H9 (cell line): ENCODE measurements around the gene CLINT1. TPM values are rescaled to one million over a fixed set of nuclear protein-coding genes. Genes with fewer than 3 reads are reported as not detected.

Source experiments
- DNase-seq: peaks from one replicate; pipeline ENCODE4 v3.0.0-alpha.2; 2017
- H2AFZ ChIP-seq: one replicate; pipeline ENCODE4 v1.6.1; 2013; ENCODE audit warnings: mild to moderate bottlenecking, low read length, control low read depth, moderate library complexity
- H2AK5ac ChIP-seq: 2 replicates; pipeline ENCODE4 v1.6.1; 2013; ENCODE audit warnings: low read length, control low read depth, mixed read lengths; ENCODE audit not compliant: insufficient read length
- H2BK120ac ChIP-seq: one replicate; pipeline ENCODE4 v1.6.1; 2013; ENCODE audit warnings: low read depth, mild to moderate bottlenecking, low read length, control low read depth, inconsistent platforms; ENCODE audit not compliant: poor library complexity, severe bottlenecking
- H2BK12ac ChIP-seq: 2 replicates; pipeline ENCODE4 v1.6.1; 2013; ENCODE audit warnings: low read length, control low read depth, mixed read lengths, low read depth; ENCODE audit not compliant: insufficient read length
- H2BK15ac ChIP-seq: 2 replicates; pipeline ENCODE4 v1.6.1; 2013; ENCODE audit warnings: low read depth, low read length, control low read depth
- H2BK20ac ChIP-seq: one replicate; pipeline ENCODE4 v1.6.1; 2013; ENCODE audit warnings: low read depth, mild to moderate bottlenecking, low read length, control low read depth, inconsistent platforms; ENCODE audit not compliant: poor library complexity, severe bottlenecking
- H2BK5ac ChIP-seq: 2 replicates; pipeline ENCODE4 v1.6.1; 2013; ENCODE audit warnings: low read length, control low read depth, mixed read lengths; ENCODE audit not compliant: insufficient read length
- H3K14ac ChIP-seq: 2 replicates; pipeline ENCODE4 v1.6.1; 2013; ENCODE audit warnings: low read length, control low read depth; ENCODE audit not compliant: insufficient read depth
- H3K18ac ChIP-seq: 2 replicates; pipeline ENCODE4 v1.6.1; 2013; ENCODE audit warnings: low read depth, mild to moderate bottlenecking, mixed read lengths, low read length, control low read depth; ENCODE audit not compliant: insufficient read length
- H3K23ac ChIP-seq: 2 replicates; pipeline ENCODE4 v1.6.1; 2013; ENCODE audit warnings: low read length, control low read depth, mixed read lengths, low read depth; ENCODE audit not compliant: insufficient read length
- H3K23me2 ChIP-seq: 2 replicates; pipeline ENCODE4 v1.6.1; 2013; ENCODE audit warnings: low read depth, mild to moderate bottlenecking, mixed read lengths, low read length, control low read depth; ENCODE audit not compliant: insufficient read length, poor library complexity, severe bottlenecking
- H3K27ac ChIP-seq: 2 replicates; pipeline ENCODE4 v1.5.1; 2013; ENCODE audit warnings: low read length, control low read depth, mixed read lengths, low read depth; ENCODE audit not compliant: insufficient read length
- H3K27me3 ChIP-seq: 2 replicates; pipeline ENCODE4 v1.6.1; 2013; ENCODE audit warnings: low read length, control low read depth, inconsistent platforms; ENCODE audit not compliant: insufficient read depth
- H3K4ac ChIP-seq: 2 replicates; pipeline ENCODE4 v1.6.1; 2013; ENCODE audit warnings: low read depth, mild to moderate bottlenecking, control low read depth, inconsistent platforms, low read length, moderate library complexity
- H3K4me1 ChIP-seq: 2 replicates; pipeline ENCODE4 v1.6.1; 2013; ENCODE audit warnings: low read length, control low read depth, inconsistent platforms; ENCODE audit not compliant: insufficient read depth
- H3K4me2 ChIP-seq: 2 replicates; pipeline ENCODE4 v1.6.1; 2013; ENCODE audit warnings: low read length, control low read depth, mixed read lengths; ENCODE audit not compliant: insufficient read length, insufficient read depth
- H3K56ac ChIP-seq: 2 replicates; pipeline ENCODE4 v1.6.1; 2013; ENCODE audit warnings: low read depth, mild to moderate bottlenecking, mixed read lengths, low read length, control low read depth; ENCODE audit not compliant: insufficient read length
- H3K79me1 ChIP-seq: 2 replicates; pipeline ENCODE4 v1.6.1; 2013; ENCODE audit warnings: low read depth, mild to moderate bottlenecking, moderate library complexity, low read length, control low read depth, inconsistent platforms; ENCODE audit not compliant: insufficient read depth, poor library complexity, severe bottlenecking
- H3K79me2 ChIP-seq: 2 replicates; pipeline ENCODE4 v1.6.1; 2013; ENCODE audit warnings: low read length, control low read depth, inconsistent platforms; ENCODE audit not compliant: insufficient read depth
- H3K9ac ChIP-seq: 2 replicates; pipeline ENCODE4 v1.6.1; 2013; ENCODE audit warnings: low read length, control low read depth, mixed read lengths; ENCODE audit not compliant: insufficient read length; ENCODE audit errors: extremely low read depth
- H3K9me3 ChIP-seq: one replicate; pipeline ENCODE4 v1.6.1; 2013; ENCODE audit warnings: low read depth, low read length, inconsistent platforms; ENCODE audit not compliant: control insufficient read depth
- H3T11ph ChIP-seq: one replicate; pipeline ENCODE4 v1.6.1; 2013; ENCODE audit warnings: mild to moderate bottlenecking, low read length, control low read depth, inconsistent platforms
- H4K20me1 ChIP-seq: one replicate; pipeline ENCODE4 v1.6.1; 2013; ENCODE audit not compliant: control insufficient read depth, insufficient read length, insufficient read depth
- H4K5ac ChIP-seq: 2 replicates; pipeline ENCODE4 v1.6.1; 2013; ENCODE audit warnings: low read depth, mild to moderate bottlenecking, mixed read lengths, low read length, control low read depth; ENCODE audit not compliant: insufficient read length
- H4K8ac ChIP-seq: replicated peaks from 2 replicates; pipeline ENCODE4 v1.6.1; 2013; ENCODE audit warnings: low read length, control low read depth, mixed read lengths, low read depth; ENCODE audit not compliant: insufficient read length
- H4K91ac ChIP-seq: 2 replicates; pipeline ENCODE4 v1.6.1; 2013; ENCODE audit warnings: low read depth, mild to moderate bottlenecking, moderate library complexity, mixed read lengths, low read length, control low read depth; ENCODE audit not compliant: insufficient read length
- H3K27ac Mint-ChIP-seq, 3 experiments: 2 replicates in 2 of 3; 3 replicates in 1 of 3; pipeline ENCODE4 v1.8.0; 2020 to 2021; ENCODE audit warnings: mixed read lengths in 3 of 3, mild to moderate bottlenecking in 1 of 3, moderate library complexity in 1 of 3
- H3K27me3 Mint-ChIP-seq: 2 replicates; pipeline ENCODE4 v1.8.0; 2021; ENCODE audit warnings: low read depth, mild to moderate bottlenecking, moderate library complexity, mixed read lengths
- H3K36me3 Mint-ChIP-seq, 3 experiments: 2 replicates in 2 of 3; 3 replicates in 1 of 3; pipeline ENCODE4 v1.8.0; 2020 to 2021; ENCODE audit warnings: low read depth in 3 of 3, mixed read lengths in 3 of 3; ENCODE audit not compliant: insufficient read depth in 1 of 3
- H3K4me1 Mint-ChIP-seq, 2 experiments: 2 replicates each; pipeline ENCODE4 v1.8.0; 2020; ENCODE audit warnings: mixed read lengths in 2 of 2
- H3K4me3 Mint-ChIP-seq, 2 experiments: 2 replicates in 1 of 2; 3 replicates in 1 of 2; pipeline ENCODE4 v1.8.0; 2020 to 2021; ENCODE audit warnings: mild to moderate bottlenecking in 2 of 2, mixed read lengths in 2 of 2, moderate library complexity in 1 of 2
- H3K9me3 Mint-ChIP-seq, 2 experiments: 2 replicates in 1 of 2; 3 replicates in 1 of 2; pipeline ENCODE4 v1.8.0; 2020; ENCODE audit warnings: mild to moderate bottlenecking in 2 of 2, mixed read lengths in 2 of 2, moderate library complexity in 1 of 2
- WGBS: extraction: QIAGEN DNeasy Blood & Tissue Kit; methylation state at CpG from one replicate; pipeline ENCODE4 v1.1.7; 2013; ENCODE audit warnings: missing lambda C conversion rate, low lambda C conversion rate, mixed read lengths; ENCODE audit not compliant: insufficient read length; ENCODE audit errors: extremely low coverage; 5-methylcytosine and 5-hydroxymethylcytosine counted together
- total RNA-seq: library from RNA; stranded (reverse); gene quantifications from 2 replicates; pipeline ENCODE4 v1.2.1, GENCODE V29; 2021
- TF ChIP-seq, protein P1 (sequence below): fragments of 200-600 bp; sonication (generic); conservative IDR thresholded peaks from 3 replicates; pipeline ENCODE4 v1.8.0; 2021; ENCODE audit warnings: antibody characterized with exemption, mild to moderate bottlenecking

Gene CLINT1
- total RNA-seq, 1 experiment from 2014 or later, result 79.1 TPM

GRCh38 chr5:157808043-157808442 is 50.9 kb downstream of the CLINT1 start:
- Histone ChIP-seq H3K23ac (no peak overlapping the region), H3K79me1 (peaks cover 2% of the 10 kb centered on the region), H4K20me1 (no peaks in the 10 kb centered on the region), H2BK5ac (no peak overlapping the region), H2BK15ac (no peak overlapping the region), H4K5ac (no peak overlapping the region), H3K23me2 (no peaks in the 10 kb centered on the region), H3K4ac (no peak overlapping the region), H4K91ac (no peak overlapping the region), H2BK20ac (no peak overlapping the region), H3K18ac (no peak overlapping the region), H3K56ac (no peak overlapping the region), H3K14ac (no peak overlapping the region), H2AFZ (no peak overlapping the region), H3K9ac (no peak overlapping the region), H3K4me1 (no peaks in the 10 kb centered on the region), H3K4me2 (no peak overlapping the region), H3K79me2 (no peaks in the 10 kb centered on the region), H4K8ac (no peak overlapping the region), H3K9me3 (no peaks in the 10 kb centered on the region), H2AK5ac (no peak overlapping the region), H3K27me3 (no peaks in the 10 kb centered on the region), H3K27ac (no peak overlapping the region), H2BK12ac (no peak overlapping the region), H2BK120ac (no peak overlapping the region), H3T11ph (no peak overlapping the region)
- Mint-ChIP-seq H3K4me3 (no peak overlapping the region), H3K9me3 (no peaks in the 10 kb centered on the region), H3K27ac (no peak overlapping the region), H3K4me1 (no peaks in the 10 kb centered on the region), H3K27me3 (no peaks in the 10 kb centered on the region), H3K36me3 (peaks cover 18 to 70% (median 70%) of the 10 kb centered on the region in 3 experiments; a peak in 6 of 7 replicates)
- no peak for DNase-seq
- TF ChIP-seq, protein P1, sequence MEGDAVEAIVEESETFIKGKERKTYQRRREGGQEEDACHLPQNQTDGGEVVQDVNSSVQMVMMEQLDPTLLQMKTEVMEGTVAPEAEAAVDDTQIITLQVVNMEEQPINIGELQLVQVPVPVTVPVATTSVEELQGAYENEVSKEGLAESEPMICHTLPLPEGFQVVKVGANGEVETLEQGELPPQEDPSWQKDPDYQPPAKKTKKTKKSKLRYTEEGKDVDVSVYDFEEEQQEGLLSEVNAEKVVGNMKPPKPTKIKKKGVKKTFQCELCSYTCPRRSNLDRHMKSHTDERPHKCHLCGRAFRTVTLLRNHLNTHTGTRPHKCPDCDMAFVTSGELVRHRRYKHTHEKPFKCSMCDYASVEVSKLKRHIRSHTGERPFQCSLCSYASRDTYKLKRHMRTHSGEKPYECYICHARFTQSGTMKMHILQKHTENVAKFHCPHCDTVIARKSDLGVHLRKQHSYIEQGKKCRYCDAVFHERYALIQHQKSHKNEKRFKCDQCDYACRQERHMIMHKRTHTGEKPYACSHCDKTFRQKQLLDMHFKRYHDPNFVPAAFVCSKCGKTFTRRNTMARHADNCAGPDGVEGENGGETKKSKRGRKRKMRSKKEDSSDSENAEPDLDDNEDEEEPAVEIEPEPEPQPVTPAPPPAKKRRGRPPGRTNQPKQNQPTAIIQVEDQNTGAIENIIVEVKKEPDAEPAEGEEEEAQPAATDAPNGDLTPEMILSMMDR, result no peak
- no CpG with 5 or more reads among the region's 2 CpGs for WGBS
